K562 treated with DMSO at 1 percent for 48 hours (cell line): Measurements from ENCODE around the gene DHX58. TPM values are rescaled to one million over a fixed set of nuclear protein-coding genes. Genes with fewer than 3 reads are reported as not detected.

Experiments
- total RNA-seq: library from RNA; unstranded; fragments of 300-600 nt; gene quantifications from 2 replicates; pipeline ENCODE4 v1.2.3, GENCODE V29; 2022; ENCODE audit warnings: low replicate concordance; ENCODE audit errors: extremely low read depth

Gene DHX58
- not detected in 2 replicates for total RNA-seq

DNA sequence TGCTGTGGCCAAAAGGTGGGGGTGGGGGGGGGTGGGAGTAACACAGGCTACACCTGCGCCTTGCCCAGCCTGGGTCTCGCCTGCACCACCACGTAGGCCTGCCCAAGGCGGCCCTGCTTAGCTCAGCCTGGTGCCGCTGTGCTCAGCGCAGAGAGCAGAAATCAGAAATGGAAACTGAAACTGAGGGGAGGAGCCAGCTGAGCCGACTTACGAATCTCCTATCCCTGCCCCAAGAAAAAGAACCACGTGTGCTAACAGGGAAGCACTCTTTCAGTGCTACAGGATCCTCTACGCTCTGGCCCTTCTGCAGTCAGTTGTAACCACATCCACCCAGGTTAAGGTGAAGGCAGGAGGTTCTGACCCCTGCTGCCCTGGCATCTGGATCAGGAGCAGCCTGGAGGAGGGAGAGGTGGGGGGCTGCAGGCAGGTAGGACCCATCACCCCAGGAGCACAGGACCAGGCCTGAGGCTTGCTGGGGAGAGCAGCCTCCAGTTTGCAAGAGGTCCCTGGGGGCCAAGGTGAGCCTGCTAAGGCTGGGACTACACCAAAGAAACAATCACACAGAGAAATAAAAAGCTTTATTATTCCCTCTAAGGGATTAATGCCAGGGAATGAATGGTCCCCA, at the start of gene DHX58:
Gene DHX58 (minus strand): TSS at position 163 of the 625 bp plus-strand sequence. CDS start 822 bp downstream, outside the sequence.

GRCh38 chr17:42122371-42123303, 10.1 kb upstream of the DHX58 start, which contains the start of gene HSPB9:
TSS of gene HSPB9 (plus strand) at chr17:42122804. CDS start at chr17:42122851, 47 bp downstream.

GRCh38 chr17:42120770-42121769, 8.6 kb upstream of the DHX58 start, which contains the start of gene KAT2A:
TSS of gene KAT2A (minus strand) at chr17:42121367. CDS start at chr17:42121304, 63 bp downstream.

GRCh38 chr17:42097691-42098631, 14.6 kb downstream of the DHX58 start, which contains the start of gene ZNF385C:
TSS of gene ZNF385C (minus strand) at chr17:42098473. CDS start at chr17:42063056, 35,417 bp downstream.

Other genes starting within 250 kb of the DHX58 start
- not detected in 2 replicates for gene KLHL11, start 247.3 kb downstream of the DHX58 start, total RNA-seq
- not detected in 2 replicates for gene ACLY, start 193.8 kb downstream of the DHX58 start, total RNA-seq
- not detected in 2 replicates for gene ODAD4, start 182.1 kb downstream of the DHX58 start, total RNA-seq
- not detected in 2 replicates for gene CNP, start 145.9 kb downstream of the DHX58 start, total RNA-seq
- 468 TPM in 1 of 2 replicates, not detected in the other for gene DNAJC7, start 95.3 kb downstream of the DHX58 start, total RNA-seq
- gene NKIRAS2, start 92.6 kb downstream of the DHX58 start, total RNA-seq = not detected in 2 replicates
- gene C17orf113, start 62.1 kb downstream of the DHX58 start, total RNA-seq = not detected in 2 replicates
- gene ZNF385C, start 14.2 kb downstream of the DHX58 start, total RNA-seq = not detected in 2 replicates
- not detected in 2 replicates for gene KAT2A, start 8.7 kb upstream of the DHX58 start, total RNA-seq
- not detected in 2 replicates for gene HSPB9, start 10.1 kb upstream of the DHX58 start, total RNA-seq
- gene RAB5C, start 42.3 kb upstream of the DHX58 start, total RNA-seq = not detected in 2 replicates
- not detected in 2 replicates for gene KCNH4, start 68.4 kb upstream of the DHX58 start, total RNA-seq
- gene HCRT, start 72.7 kb upstream of the DHX58 start, total RNA-seq = not detected in 2 replicates
- not detected in 2 replicates for gene GHDC, start 81.8 kb upstream of the DHX58 start, total RNA-seq
- gene STAT5B, start 163.7 kb upstream of the DHX58 start, total RNA-seq = 69.5 TPM in 1 of 2 replicates, not detected in the other
- 406 TPM in 1 of 2 replicates, not detected in the other for gene STAT5A, start 175.8 kb upstream of the DHX58 start, total RNA-seq